ENCODE data around the gene RGS3. TPM values are rescaled to one million over a fixed set of nuclear protein-coding genes. Genes with fewer than 3 reads are reported as not detected.

Gene RGS3
- total RNA-seq, 1 donor from 2014 or later, result 29.9 TPM

- H3K9me3 Mint-ChIP-seq, result no peaks in the 10 kb centered on the region
- peaks cover 30% of the 10 kb centered on the region for H3K4me1 Mint-ChIP-seq (ENCODE audit: unreplicated experiment)
- no peak overlapping the region for H3K27ac Mint-ChIP-seq
- H3K36me3 Mint-ChIP-seq, result no peaks in the 10 kb centered on the region
- no peak for DNase-seq (ENCODE audit: extremely low spot score, unreplicated experiment)
- no peak for TF ChIP-seq CTCF (conservative IDR thresholded peaks at IDR 0.05)
- H3K4me3 Mint-ChIP-seq, result no peak overlapping the region
- H3K27me3 Mint-ChIP-seq, result peaks cover 2% of the 10 kb centered on the region
Observed at GRCh38 chr9:113538131-113538530, 74.6 kb downstream of the RGS3 start.

GRCh38 chr9:113538701-113539430, 75.3 kb downstream of the RGS3 start:
- no peak for TF ChIP-seq CTCF (conservative IDR thresholded peaks at IDR 0.05)
- H3K4me1 Mint-ChIP-seq (ENCODE audit: unreplicated experiment), result peaks cover 37% of the 10 kb centered on the region
- no peak for DNase-seq (ENCODE audit: extremely low spot score, unreplicated experiment)
- H3K4me3 Mint-ChIP-seq, result no peak overlapping the region
- no peaks in the 10 kb centered on the region for H3K9me3 Mint-ChIP-seq
- H3K36me3 Mint-ChIP-seq, result no peaks in the 10 kb centered on the region
- H3K27ac Mint-ChIP-seq, result no peak overlapping the region
- H3K27me3 Mint-ChIP-seq, result peaks cover 4% of the 10 kb centered on the region

GRCh38 chr9:113540466-113540865, 76.9 kb downstream of the RGS3 start:
- H3K4me3 Mint-ChIP-seq, result no peak overlapping the region
- no peak for DNase-seq (ENCODE audit: extremely low spot score, unreplicated experiment)
- no peak for TF ChIP-seq CTCF (conservative IDR thresholded peaks at IDR 0.05)
- peaks cover 52% of the 10 kb centered on the region for H3K4me1 Mint-ChIP-seq (ENCODE audit: unreplicated experiment)
- no peak overlapping the region for H3K27ac Mint-ChIP-seq
- H3K27me3 Mint-ChIP-seq, result peaks cover 4% of the 10 kb centered on the region
- H3K36me3 Mint-ChIP-seq, result no peaks in the 10 kb centered on the region
- no peaks in the 10 kb centered on the region for H3K9me3 Mint-ChIP-seq

GRCh38 chr9:113541019-113541900, 77.7 kb downstream of the RGS3 start:
- no peak for DNase-seq (ENCODE audit: extremely low spot score, unreplicated experiment)
- no peaks in the 10 kb centered on the region for H3K9me3 Mint-ChIP-seq
- no peak for TF ChIP-seq CTCF (conservative IDR thresholded peaks at IDR 0.05)
- H3K27me3 Mint-ChIP-seq, result peaks cover 4% of the 10 kb centered on the region
- no peak overlapping the region for H3K4me3 Mint-ChIP-seq
- H3K27ac Mint-ChIP-seq, result no peak overlapping the region
- H3K36me3 Mint-ChIP-seq, result no peaks in the 10 kb centered on the region
- peaks cover 47% of the 10 kb centered on the region for H3K4me1 Mint-ChIP-seq (ENCODE audit: unreplicated experiment)

- H3K9me3 Mint-ChIP-seq, result no peaks in the 10 kb centered on the region
- peaks cover 4% of the 10 kb centered on the region for H3K27me3 Mint-ChIP-seq
- DNase-seq (ENCODE audit: extremely low spot score, unreplicated experiment), result no peak
- H3K4me3 Mint-ChIP-seq, result no peak overlapping the region
- no peak overlapping the region for H3K27ac Mint-ChIP-seq
- peaks cover 47% of the 10 kb centered on the region for H3K4me1 Mint-ChIP-seq (ENCODE audit: unreplicated experiment)
- no peaks in the 10 kb centered on the region for H3K36me3 Mint-ChIP-seq
- no peak for TF ChIP-seq CTCF (conservative IDR thresholded peaks at IDR 0.05)
Observed at GRCh38 chr9:113542006-113542405, 78.5 kb downstream of the RGS3 start.
